Measurements from ENCODE around the gene WNT7A. TPM values are rescaled to one million over a fixed set of nuclear protein-coding genes. Genes with fewer than 3 reads are reported as not detected.

Gene WNT7A
- total and polyA plus RNA-seq, 4 donors, result 1.7 to 4.8 (median 2.0) TPM

- WGBS, 2 donors, result 87 to 93% methylated on average over 4 of the region's 4 CpGs
- no peak overlapping the region for H3K9ac ChIP-seq (ENCODE audit: insufficient read depth in 1 of 2, low read length in 2 of 2)
- no peaks in the 10 kb centered on the region for H3K4me1 ChIP-seq (ENCODE audit: control insufficient read depth in 5 of 5, insufficient read depth in 5 of 5, low read length in 5 of 5)
- H3K27ac ChIP-seq (ENCODE audit: low read depth in 1 of 2, low read length in 1 of 2), result no peak overlapping the region
- DNase-seq (no peak), ATAC-seq (ENCODE audit: insufficient read depth, low FRiP score) (no peak)
- no peak for TF ChIP-seq CTCF (IDR thresholded peaks at IDR 0.05; ENCODE audit: control extremely low read depth, extremely low read depth)
- H3K36me3 ChIP-seq (ENCODE audit: control insufficient read depth in 4 of 4, insufficient read depth in 4 of 4, low read length in 4 of 4), result no peaks in the 10 kb centered on the region
- no peak overlapping the region for H3K4me3 ChIP-seq
- H3K27me3 ChIP-seq (ENCODE audit: control insufficient read depth in 3 of 3, insufficient read depth in 3 of 3, low read length in 2 of 3), result peaks cover 0 to 14% (median 4%) of the 10 kb centered on the region in 3 donors
- H3K9me3 ChIP-seq (ENCODE audit: control insufficient read depth in 4 of 4, insufficient read depth in 3 of 4, low read length in 3 of 4), result peaks cover 0 to 3% (median 0%) of the 10 kb centered on the region in 4 donors
Measured at GRCh38 chr3:13865106-13865505, 14.8 kb downstream of the WNT7A start.

GRCh38 chr3:13863965-13864595, 15.8 kb downstream of the WNT7A start:
- no peak overlapping the region for H3K27ac ChIP-seq (ENCODE audit: low read depth in 1 of 2, low read length in 1 of 2)
- H3K4me1 ChIP-seq (ENCODE audit: control insufficient read depth in 5 of 5, insufficient read depth in 5 of 5, low read length in 5 of 5), result no peaks in the 10 kb centered on the region
- 59 to 71% methylated on average over 10 of the region's 10 CpGs for WGBS, 2 donors
- H3K9me3 ChIP-seq (ENCODE audit: control insufficient read depth in 4 of 4, insufficient read depth in 3 of 4, low read length in 3 of 4), result peaks cover 0 to 3% (median 0%) of the 10 kb centered on the region in 4 donors
- ATAC-seq (ENCODE audit: insufficient read depth, low FRiP score) (no peak), DNase-seq (no peak)
- H3K9ac ChIP-seq (ENCODE audit: insufficient read depth in 1 of 2, low read length in 2 of 2), result no peak overlapping the region
- H3K36me3 ChIP-seq (ENCODE audit: control insufficient read depth in 4 of 4, insufficient read depth in 4 of 4, low read length in 4 of 4), result no peaks in the 10 kb centered on the region
- no peak for TF ChIP-seq CTCF (IDR thresholded peaks at IDR 0.05; ENCODE audit: control extremely low read depth, extremely low read depth)
- H3K4me3 ChIP-seq, result no peak overlapping the region
- H3K27me3 ChIP-seq (ENCODE audit: control insufficient read depth in 3 of 3, insufficient read depth in 3 of 3, low read length in 2 of 3), result peaks cover 0 to 14% (median 4%) of the 10 kb centered on the region in 3 donors

GRCh38 chr3:13863382-13863952, 16.4 kb downstream of the WNT7A start:
- Histone ChIP-seq H3K27me3 (ENCODE audit: control insufficient read depth in 3 of 3, insufficient read depth in 3 of 3, low read length in 2 of 3) (peaks cover 0 to 14% (median 4%) of the 10 kb centered on the region in 3 donors), H3K4me1 (ENCODE audit: control insufficient read depth in 5 of 5, insufficient read depth in 5 of 5, low read length in 5 of 5) (no peaks in the 10 kb centered on the region), H3K9ac (ENCODE audit: insufficient read depth in 1 of 2, low read length in 2 of 2) (no peak overlapping the region), H3K27ac (ENCODE audit: low read depth in 1 of 2, low read length in 1 of 2) (no peak overlapping the region), H3K36me3 (ENCODE audit: control insufficient read depth in 4 of 4, insufficient read depth in 4 of 4, low read length in 4 of 4) (no peaks in the 10 kb centered on the region), H3K4me3 (no peak overlapping the region), H3K9me3 (ENCODE audit: control insufficient read depth in 4 of 4, insufficient read depth in 3 of 4, low read length in 3 of 4) (peaks cover 0 to 3% (median 0%) of the 10 kb centered on the region in 4 donors)
- TF ChIP-seq CTCF (IDR thresholded peaks at IDR 0.05; ENCODE audit: control extremely low read depth, extremely low read depth), result no peak
- ATAC-seq (ENCODE audit: insufficient read depth, low FRiP score) (no peak), DNase-seq (no peak)
- 80 to 85% methylated on average over 6 of the region's 6 CpGs for WGBS, 2 donors
